IPS-18a (cell line): ENCODE measurements around the gene DOP1A.

Experiments
- H3K27ac ChIP-seq: one replicate; pipeline ENCODE4 v1.5.1; 2013; ENCODE audit warnings: low read length
- H3K27me3 ChIP-seq: one replicate; pipeline ENCODE4 v1.6.1; 2013; ENCODE audit warnings: mild to moderate bottlenecking, low read length; ENCODE audit not compliant: control insufficient read depth, insufficient read depth
- H3K36me3 ChIP-seq: one replicate; pipeline ENCODE4 v1.6.1; 2013; ENCODE audit warnings: low read depth, low read length; ENCODE audit not compliant: control insufficient read depth
- H3K4me1 ChIP-seq: one replicate; pipeline ENCODE4 v1.6.1; 2013; ENCODE audit warnings: low read depth, low read length; ENCODE audit not compliant: control insufficient read depth
- H3K4me3 ChIP-seq: one replicate; pipeline ENCODE4 v1.5.1; 2013; ENCODE audit warnings: low read length
- H3K9ac ChIP-seq: one replicate; pipeline ENCODE4 v1.6.1; 2013; ENCODE audit warnings: mild to moderate bottlenecking, low read length, moderate library complexity
- H3K9me3 ChIP-seq: one replicate; pipeline ENCODE4 v1.6.1; 2013; ENCODE audit warnings: low read depth, low read length; ENCODE audit not compliant: control insufficient read depth

Gene DOP1A

DNA sequence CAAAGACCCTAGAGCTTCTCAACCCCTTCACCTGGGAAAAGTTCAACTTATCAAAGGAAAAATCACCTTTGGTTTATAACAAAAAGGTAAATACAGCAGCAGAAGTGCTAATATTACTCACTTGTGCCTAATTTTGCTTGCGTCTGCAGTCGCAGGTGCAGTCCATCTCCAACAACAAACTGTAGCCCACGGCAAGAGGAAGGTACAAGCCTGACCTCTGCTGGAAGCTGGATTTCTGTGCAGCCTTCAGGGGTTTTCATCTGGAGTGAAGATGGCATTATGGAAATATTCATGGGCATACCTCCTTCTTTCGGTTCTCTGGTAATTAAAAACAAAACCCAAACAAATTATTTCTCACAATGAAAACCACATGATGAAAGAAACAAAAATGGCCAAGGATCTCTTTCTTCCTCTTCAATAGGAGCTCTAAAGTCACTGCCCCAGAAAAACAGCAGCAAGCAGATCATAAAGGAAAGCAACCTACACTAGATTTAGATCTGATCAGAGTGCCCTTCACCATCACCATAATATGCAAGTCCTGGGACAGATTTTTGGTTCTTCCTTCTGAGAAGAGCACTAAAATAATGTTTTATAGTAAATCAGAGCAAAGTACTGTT lies 9.7 kb upstream of the DOP1A start:
- H3K27me3 ChIP-seq: no peaks in the 10 kb centered on the region
- H3K9ac ChIP-seq: no peak overlapping the region
- peaks cover 7% of the 10 kb centered on the region for H3K4me1 ChIP-seq
- no peaks in the 10 kb centered on the region for H3K9me3 ChIP-seq
- H3K36me3 ChIP-seq: peaks cover 24% of the 10 kb centered on the region
- no peak overlapping the region for H3K4me3 ChIP-seq
- no peak overlapping the region for H3K27ac ChIP-seq

DNA sequence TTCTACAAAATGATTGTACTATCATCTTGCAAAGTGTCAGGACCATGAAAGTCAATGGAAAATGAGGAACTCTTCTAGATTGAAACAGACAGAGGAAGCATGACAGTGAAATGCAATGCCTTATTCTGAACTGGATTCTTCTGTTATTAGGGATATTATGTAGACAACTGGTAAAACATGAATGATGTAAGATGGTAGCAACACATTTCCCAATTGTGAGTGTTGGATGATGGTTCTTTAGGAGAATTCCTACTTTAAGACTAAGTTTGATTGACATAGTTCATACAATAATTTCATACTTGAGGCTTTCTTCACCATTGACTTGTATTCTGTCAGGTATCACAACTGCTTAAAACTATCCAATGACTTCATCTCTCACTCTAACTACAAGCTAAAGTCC lies 6.3 kb upstream of the DOP1A start:
- no peaks in the 10 kb centered on the region for H3K27me3 ChIP-seq
- H3K4me1 ChIP-seq: peaks cover 20% of the 10 kb centered on the region
- H3K9me3 ChIP-seq: no peaks in the 10 kb centered on the region
- no peak overlapping the region for H3K9ac ChIP-seq
- peaks cover 21% of the 10 kb centered on the region for H3K36me3 ChIP-seq
- H3K4me3 ChIP-seq: no peak overlapping the region
- no peak overlapping the region for H3K27ac ChIP-seq

DNA sequence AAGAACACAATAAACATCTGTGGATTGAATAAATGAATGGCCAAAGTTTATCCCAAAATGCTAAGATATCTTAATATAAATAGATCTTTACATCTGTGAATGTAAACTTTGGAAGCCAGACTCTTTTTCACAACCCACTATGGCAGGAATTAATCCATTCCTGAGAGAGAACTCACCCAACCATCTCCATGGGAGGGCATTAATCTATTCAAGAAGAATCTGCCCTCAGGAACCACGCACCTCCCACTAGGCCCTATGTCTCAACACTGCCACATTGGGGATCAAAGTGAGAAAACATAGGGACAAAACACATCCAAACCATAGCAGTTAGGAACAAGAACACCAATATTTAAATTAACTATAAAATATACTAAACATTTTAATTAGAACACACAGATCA lies 5.2 kb upstream of the DOP1A start:
- Histone ChIP-seq H3K4me1 (peaks cover 21% of the 10 kb centered on the region), H3K36me3 (peaks cover 12% of the 10 kb centered on the region), H3K9ac (no peak overlapping the region), H3K9me3 (no peaks in the 10 kb centered on the region), H3K27ac (no peak overlapping the region), H3K4me3 (no peak overlapping the region), H3K27me3 (no peaks in the 10 kb centered on the region)

DNA sequence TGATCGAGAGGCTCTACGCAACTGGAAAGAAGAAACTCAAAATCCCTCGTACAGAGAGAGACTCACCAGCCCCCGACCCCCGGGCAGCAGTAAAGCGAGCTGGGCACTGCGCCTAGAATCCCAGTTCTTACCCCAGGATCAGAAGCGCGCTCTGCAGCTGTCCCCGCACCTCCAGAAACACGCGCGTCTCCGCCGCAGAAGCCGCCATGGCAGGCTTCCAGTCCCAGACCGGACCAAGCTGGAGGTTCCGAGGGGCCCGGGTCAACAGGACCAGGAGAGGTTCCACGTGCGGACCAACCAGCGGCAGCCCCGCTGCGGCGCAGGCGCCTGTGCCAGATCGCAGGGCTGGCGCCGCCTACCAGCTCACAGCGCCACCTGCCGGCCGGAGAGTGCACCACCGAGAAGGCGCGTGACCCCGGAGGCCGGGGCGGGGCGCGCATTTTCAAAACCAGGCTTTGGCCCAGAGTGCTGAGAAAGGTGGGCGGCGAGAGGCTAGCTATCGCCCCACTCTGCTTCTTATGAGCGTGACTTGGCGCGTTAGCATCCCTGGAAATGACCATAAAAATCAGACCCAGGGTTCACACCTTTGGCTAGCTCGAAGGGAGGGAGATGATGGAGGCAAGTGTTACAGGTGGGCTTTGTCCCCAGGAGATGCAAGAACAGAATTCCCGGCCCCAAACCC lies 1.8 kb upstream of the DOP1A start, which contains the start of gene UBE3D:
UBE3D (minus strand) TSS at position 331 of the 682 bp plus-strand sequence; CDS start at position 208, 123 bp downstream.
- peaks cover 41% of the 10 kb centered on the region for H3K4me1 ChIP-seq
- H3K36me3 ChIP-seq: peaks cover 9% of the 10 kb centered on the region
- no peaks in the 10 kb centered on the region for H3K27me3 ChIP-seq
- H3K9ac ChIP-seq: peak within 1 kb of the TSS; percentile 88
- H3K9me3 ChIP-seq: no peaks in the 10 kb centered on the region
- peak within 1 kb of the TSS; percentile 97 for H3K4me3 ChIP-seq
- H3K27ac ChIP-seq: no peak within 1 kb of the TSS

DNA sequence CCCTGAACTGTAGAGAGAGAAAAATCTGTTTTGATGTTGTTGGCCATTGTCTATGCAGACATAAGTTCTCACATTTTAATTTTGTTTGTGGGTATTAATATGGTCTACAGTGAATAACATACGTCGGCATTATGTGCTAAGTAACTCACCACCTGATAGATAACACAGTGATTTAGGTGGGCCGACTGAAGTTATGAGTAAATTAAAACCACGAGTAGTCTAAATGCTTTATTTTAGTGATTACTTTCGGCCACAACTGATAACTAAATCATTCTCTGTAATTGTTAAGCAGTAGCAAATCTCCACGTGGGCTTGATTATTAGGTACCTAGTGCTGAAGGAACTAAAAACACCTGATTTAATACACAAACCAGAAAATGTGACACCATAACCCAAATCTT lies 1.1 kb downstream of the DOP1A start:
- no peaks in the 10 kb centered on the region for H3K27me3 ChIP-seq
- H3K9ac ChIP-seq: peak overlapping the region; percentile 78
- H3K4me1 ChIP-seq: peaks cover 39% of the 10 kb centered on the region
- H3K4me3 ChIP-seq: peak overlapping the region; percentile 67
- H3K9me3 ChIP-seq: no peaks in the 10 kb centered on the region
- peak overlapping the region; percentile 80 for H3K27ac ChIP-seq
- H3K36me3 ChIP-seq: no peaks in the 10 kb centered on the region

DNA sequence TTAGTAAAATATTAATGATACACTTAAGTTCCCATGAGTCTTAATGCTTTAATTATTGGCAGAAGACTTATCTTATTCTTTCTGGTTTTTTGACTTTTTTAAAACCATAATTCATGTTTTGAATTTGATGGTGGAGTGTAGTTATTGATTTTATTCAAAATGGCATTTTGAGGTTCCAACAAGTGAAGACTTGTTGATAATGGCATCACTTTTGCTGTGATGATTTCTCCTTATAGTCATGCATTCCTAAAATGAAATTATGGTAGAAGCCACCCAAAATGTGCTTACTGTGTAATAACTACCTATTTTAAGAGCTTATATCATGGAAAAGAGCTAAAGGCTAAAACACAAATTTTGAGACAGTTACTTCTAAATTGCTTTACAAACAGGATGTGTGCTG lies 2.2 kb downstream of the DOP1A start:
- H3K4me3 ChIP-seq: peak overlapping the region; percentile 33
- no peaks in the 10 kb centered on the region for H3K27me3 ChIP-seq
- H3K4me1 ChIP-seq: peaks cover 37% of the 10 kb centered on the region
- H3K36me3 ChIP-seq: no peaks in the 10 kb centered on the region
- H3K9me3 ChIP-seq: no peaks in the 10 kb centered on the region
- no peak overlapping the region for H3K27ac ChIP-seq
- no peak overlapping the region for H3K9ac ChIP-seq

DNA sequence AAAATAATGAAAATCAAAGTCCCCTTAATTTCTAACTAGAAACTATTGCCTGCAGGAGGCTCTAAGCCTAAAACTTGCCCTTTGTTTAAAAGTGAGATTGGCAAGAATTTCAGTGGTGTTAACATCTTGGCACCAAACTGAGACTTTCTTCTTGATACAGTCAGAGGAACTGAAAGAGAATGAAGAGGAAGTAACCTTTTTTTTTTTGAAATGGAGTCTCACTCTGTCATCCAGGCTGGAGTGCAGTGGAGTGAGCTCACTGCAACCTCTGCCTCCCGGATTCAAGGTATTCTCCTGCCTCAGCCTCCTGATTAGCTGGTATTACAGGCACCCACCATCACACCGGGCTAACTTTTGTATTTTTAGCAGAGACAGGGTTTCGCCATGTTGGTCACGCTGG lies 3.6 kb downstream of the DOP1A start:
- H3K36me3 ChIP-seq: no peaks in the 10 kb centered on the region
- H3K4me3 ChIP-seq: peak overlapping the region; percentile 3
- H3K9ac ChIP-seq: no peak overlapping the region
- no peaks in the 10 kb centered on the region for H3K9me3 ChIP-seq
- peak overlapping the region; percentile 31 for H3K27ac ChIP-seq
- peaks cover 29% of the 10 kb centered on the region for H3K4me1 ChIP-seq
- no peaks in the 10 kb centered on the region for H3K27me3 ChIP-seq

DNA sequence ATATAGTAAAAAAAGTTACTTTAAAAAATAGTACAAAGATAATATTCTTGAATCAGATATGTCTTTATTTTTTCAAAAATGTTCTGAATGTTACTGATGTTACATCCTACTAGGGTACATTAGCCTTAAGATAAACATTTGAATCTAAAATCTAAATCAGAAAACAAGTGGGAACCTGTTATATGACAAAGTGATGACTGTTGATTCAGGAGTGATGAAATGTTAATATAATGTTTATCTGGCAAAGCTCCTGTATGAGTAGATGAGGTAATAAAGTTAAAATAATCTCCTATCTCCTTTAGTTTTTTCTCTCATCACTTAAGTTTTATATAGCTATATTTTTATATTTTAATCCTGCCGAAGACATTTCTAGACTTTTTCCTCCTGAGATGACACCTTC lies 4.2 kb downstream of the DOP1A start:
- Histone ChIP-seq H3K4me1 (peaks cover 26% of the 10 kb centered on the region), H3K9me3 (no peaks in the 10 kb centered on the region), H3K4me3 (no peak overlapping the region), H3K27ac (no peak overlapping the region), H3K27me3 (no peaks in the 10 kb centered on the region), H3K9ac (no peak overlapping the region), H3K36me3 (no peaks in the 10 kb centered on the region)

DNA sequence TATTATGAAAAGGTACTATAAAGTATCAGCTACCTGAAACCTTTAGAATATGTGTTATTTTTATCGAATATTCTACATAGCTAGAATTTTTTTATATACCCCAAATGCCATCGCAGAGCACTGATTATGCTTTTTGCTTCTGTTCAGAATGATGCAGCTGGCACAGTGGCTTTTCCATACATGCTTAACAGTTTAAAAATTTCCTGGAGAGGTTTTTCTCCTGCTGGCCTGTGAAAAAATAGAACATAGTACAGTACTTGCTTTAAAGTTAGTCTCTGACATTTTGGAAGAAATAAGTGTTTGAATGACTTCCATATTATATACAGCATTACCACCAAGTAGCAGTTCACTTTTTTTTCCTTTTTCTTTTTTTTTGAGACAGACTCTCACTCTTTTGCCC lies 5.3 kb downstream of the DOP1A start:
- Histone ChIP-seq H3K27me3 (no peaks in the 10 kb centered on the region), H3K36me3 (no peaks in the 10 kb centered on the region), H3K27ac (no peak overlapping the region), H3K9me3 (no peaks in the 10 kb centered on the region), H3K4me3 (no peak overlapping the region), H3K9ac (no peak overlapping the region), H3K4me1 (peaks cover 26% of the 10 kb centered on the region)

DNA sequence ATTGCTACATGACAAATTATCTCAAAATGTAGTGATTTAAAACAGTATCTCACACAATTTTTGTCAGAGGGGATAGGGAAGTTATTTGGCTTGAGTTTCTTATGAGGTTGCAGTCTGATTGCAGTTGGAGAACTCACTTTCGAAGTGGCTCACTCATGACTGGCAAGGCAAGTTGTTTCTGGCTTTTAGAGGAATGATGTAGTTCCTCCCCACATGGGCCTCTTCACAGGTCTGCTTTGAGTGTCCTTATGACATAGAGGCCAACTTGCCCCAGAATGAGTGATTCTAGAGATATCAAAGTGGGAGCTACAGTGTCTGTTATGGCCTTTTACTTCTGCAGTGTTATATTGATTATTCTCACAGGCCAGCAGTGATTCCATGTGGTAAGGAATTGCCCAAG lies 6.1 kb downstream of the DOP1A start:
- H3K9me3 ChIP-seq: no peaks in the 10 kb centered on the region

DNA sequence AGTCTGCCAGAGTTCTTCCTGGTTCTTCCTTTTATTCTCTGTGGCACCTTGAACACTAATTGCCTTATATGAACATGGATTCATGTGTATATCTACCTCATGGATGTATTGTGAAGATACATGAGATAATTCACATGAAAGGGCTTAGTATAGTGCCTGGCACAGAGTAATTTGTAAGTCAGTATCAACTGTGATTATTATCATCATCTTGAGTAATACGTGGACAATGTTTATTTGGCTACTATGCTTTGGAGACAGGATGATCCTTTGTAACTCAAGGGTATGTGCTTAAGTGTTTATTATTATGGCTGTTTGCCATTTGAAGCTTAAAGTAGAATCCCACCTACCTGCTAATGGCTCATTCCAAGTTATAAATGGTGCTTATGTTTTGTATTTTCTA lies 16.0 kb downstream of the DOP1A start:
- no peaks in the 10 kb centered on the region for H3K27me3 ChIP-seq
- H3K4me3 ChIP-seq: no peak overlapping the region
- H3K9ac ChIP-seq: no peak overlapping the region
- H3K27ac ChIP-seq: no peak overlapping the region
- no peaks in the 10 kb centered on the region for H3K36me3 ChIP-seq
- no peaks in the 10 kb centered on the region for H3K9me3 ChIP-seq
- peaks cover 16% of the 10 kb centered on the region for H3K4me1 ChIP-seq

More for the DNA sequence above, 6.1 kb downstream of the DOP1A start:
- Histone ChIP-seq H3K9ac (no peak overlapping the region), H3K36me3 (no peaks in the 10 kb centered on the region), H3K27me3 (no peaks in the 10 kb centered on the region), H3K27ac (no peak overlapping the region), H3K4me1 (peaks cover 27% of the 10 kb centered on the region), H3K4me3 (no peak overlapping the region)

DNA sequence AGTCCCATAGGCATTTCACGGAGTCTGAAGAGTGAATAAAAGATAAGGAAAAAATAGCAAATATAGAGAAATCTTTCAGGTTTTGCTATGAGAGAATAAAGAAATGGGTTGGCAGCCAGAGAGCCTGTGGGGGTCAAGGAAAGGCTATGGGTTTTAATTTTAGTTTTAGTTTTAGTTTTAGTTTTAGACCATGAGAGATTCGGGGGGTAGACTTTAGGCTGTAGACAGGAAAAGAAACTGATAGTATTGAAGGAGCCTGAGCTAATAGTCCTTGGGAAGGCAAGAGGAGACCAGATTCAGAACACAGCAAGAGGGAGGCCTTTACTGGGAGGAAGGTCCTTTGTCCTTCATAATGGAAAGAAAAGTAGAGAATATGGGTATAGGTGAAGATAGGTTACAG lies 19.3 kb downstream of the DOP1A start:
- no peak overlapping the region for H3K27ac ChIP-seq
- H3K9ac ChIP-seq: no peak overlapping the region
- H3K36me3 ChIP-seq: no peaks in the 10 kb centered on the region

More for the DNA sequence above, 19.3 kb downstream of the DOP1A start:
- no peak overlapping the region for H3K4me3 ChIP-seq
- H3K4me1 ChIP-seq: no peaks in the 10 kb centered on the region
- no peaks in the 10 kb centered on the region for H3K27me3 ChIP-seq
- no peaks in the 10 kb centered on the region for H3K9me3 ChIP-seq
